DMS79 treated with DMSO at 0.1 percent for 48 hours (cell line): ENCODE data around the gene EDN1.

Experiments
- DNase-seq: peaks from one replicate; lab custom pipeline; 2025; lab: John Stamatoyannopoulos, UW

The EDN1 gene

DNA sequence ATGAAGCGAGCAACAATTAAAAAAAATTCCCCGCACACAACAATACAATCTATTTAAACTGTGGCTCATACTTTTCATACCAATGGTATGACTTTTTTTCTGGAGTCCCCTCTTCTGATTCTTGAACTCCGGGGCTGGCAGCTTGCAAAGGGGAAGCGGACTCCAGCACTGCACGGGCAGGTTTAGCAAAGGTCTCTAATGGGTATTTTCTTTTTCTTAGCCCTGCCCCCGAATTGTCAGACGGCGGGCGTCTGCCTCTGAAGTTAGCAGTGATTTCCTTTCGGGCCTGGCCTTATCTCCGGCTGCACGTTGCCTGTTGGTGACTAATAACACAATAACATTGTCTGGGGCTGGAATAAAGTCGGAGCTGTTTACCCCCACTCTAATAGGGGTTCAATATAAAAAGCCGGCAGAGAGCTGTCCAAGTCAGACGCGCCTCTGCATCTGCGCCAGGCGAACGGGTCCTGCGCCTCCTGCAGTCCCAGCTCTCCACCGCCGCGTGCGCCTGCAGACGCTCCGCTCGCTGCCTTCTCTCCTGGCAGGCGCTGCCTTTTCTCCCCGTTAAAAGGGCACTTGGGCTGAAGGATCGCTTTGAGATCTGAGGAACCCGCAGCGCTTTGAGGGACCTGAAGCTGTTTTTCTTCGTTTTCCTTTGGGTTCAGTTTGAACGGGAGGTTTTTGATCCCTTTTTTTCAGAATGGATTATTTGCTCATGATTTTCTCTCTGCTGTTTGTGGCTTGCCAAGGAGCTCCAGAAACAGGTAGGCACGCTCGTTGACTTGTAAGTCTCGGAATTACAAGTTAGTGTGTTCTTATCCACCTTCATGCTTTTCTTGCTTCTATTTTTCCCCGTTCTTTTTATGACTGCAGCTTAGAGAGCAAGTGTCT lies at the start of gene EDN1:
Gene EDN1 (plus strand): TSS at position 429 of the 888 bp plus-strand sequence. CDS start 269 bp downstream, at position 698.
- peak; percentile 40 for DNase-seq

DNA sequence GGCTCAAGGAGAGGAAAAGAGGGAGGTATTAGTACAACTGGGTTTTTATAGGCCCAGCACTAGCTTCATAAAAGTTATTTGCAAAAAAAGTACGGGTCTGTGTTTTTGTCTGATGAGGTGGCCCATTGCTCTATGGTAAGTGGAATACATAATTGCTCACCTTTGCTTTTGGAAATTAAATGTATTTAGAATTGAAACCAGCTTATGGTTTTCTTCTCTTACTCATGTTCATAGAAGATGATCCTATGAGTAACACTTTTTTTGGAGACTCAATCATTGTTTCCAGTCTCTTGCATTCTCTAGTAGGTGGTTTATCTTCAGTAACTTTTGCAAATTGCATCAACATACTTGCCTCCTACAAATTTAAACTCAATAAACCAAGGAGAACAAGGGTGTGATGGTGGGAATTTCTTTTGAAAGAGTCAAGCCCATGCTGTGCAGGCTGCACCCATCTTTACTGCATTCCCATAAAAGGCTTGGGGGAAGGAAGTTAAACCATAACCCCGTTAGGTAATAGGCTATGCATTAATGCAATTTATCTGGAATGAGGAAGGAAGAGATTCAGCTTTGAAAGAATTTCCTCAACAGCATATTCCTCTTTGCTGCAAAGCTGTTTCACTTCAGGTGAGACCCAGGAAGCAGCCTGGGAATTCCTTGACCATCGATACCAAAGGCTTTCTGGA lies 48.5 kb upstream of the EDN1 start:
- no peak for DNase-seq

DNA sequence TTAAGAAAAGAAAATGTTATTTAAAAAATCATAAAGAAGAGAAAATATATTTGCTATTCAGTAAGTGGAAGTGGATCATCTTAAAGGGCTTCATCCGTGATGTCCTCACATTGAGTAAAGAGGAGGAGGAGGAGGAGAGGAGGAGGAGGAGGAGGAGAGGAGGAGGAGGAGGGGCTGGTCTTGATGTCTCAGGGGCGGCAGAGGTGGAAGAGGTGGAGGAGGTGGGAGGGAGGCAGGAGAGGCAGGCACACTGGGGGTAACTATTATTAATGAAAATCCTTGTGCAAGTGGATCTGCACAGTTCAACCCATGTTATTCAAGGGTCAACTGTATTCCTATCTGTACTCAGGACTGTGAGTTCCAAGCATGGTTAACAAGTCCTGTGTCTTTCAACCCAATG lies 47.0 kb upstream of the EDN1 start:
- no peak for DNase-seq

DNA sequence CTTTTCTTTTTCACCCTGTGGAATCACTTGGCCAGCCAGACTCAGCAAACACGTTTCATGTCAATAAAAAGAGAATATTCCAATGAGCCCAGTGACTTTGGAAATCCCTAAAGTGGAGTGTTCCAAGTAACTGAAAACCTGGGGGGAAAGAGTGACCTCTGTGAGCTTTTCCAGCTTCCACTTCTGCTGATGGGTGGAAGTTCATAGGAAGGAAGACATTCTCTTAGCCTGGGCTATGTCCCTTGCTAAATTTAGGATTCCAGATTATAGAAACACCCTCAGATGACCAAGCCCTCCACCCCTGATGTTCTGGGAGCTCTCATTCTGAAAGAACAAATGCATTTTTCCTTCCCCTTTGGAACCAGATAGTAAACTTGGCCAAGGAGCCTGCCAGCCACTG lies 44.8 kb upstream of the EDN1 start:
- no peak for DNase-seq

DNA sequence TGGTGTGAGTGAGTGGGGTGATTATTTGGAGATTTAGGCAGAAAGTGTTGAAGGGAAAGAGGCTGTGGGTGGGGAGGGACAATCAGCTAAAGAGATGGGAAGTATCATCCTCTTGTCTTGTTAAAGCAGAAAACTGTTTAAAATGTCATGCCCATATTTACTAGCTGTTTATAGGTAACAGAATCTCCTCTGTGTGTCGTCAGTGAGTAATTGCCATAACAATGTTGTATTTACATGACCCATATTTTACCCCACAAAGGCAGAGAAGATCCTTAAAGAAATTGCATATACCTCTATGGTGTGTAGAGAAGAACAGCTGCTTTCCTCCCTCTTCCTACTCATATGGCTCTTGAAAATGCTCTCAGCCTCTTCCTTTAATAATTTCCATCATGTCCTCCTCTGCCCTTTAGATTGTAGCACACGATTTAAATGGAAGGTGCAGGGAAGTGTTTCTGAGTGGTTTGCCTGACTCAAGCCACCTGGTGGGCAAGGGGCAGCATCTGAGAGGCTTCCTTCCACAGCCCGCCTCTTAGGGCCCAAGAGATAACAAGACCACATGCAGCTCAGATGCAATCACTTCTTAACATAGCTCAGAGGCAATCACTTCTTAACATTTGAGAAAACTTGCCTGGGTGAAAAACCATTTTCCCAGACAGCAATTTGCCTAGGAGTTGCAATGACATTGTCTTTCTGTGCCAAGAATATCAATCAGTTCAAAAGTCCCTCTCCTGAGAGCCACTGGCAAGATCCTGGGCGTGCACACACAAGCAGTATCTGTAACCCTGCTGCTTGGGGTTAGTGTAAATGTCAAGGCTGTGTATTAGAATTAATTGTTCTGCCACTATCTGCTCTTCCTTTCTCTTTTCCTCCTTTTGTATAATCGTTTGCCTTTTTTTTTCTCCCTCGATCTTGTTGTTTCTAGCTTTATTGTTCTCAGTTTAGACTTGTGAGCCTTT lies 44.1 kb upstream of the EDN1 start:
- no peak for DNase-seq

DNA sequence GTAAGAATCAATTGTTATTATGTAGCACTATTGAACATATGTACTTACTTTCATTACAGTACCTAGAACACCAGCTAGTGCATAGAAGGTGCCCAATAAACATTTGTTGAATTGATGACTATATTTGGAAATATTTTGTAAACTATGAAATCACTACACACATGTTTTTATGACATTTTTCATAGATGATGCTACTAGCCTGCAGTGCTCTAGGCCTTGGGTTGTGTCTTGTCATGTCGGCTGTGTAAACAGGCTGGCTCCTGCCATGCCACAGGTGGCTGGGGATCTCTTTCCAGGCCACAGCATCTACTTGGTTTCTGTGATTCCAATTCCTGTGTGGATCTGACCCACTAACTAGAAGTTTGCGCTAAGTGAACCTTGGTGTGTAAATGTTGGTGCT lies 43.3 kb upstream of the EDN1 start:
- DNase-seq: no peak

DNA sequence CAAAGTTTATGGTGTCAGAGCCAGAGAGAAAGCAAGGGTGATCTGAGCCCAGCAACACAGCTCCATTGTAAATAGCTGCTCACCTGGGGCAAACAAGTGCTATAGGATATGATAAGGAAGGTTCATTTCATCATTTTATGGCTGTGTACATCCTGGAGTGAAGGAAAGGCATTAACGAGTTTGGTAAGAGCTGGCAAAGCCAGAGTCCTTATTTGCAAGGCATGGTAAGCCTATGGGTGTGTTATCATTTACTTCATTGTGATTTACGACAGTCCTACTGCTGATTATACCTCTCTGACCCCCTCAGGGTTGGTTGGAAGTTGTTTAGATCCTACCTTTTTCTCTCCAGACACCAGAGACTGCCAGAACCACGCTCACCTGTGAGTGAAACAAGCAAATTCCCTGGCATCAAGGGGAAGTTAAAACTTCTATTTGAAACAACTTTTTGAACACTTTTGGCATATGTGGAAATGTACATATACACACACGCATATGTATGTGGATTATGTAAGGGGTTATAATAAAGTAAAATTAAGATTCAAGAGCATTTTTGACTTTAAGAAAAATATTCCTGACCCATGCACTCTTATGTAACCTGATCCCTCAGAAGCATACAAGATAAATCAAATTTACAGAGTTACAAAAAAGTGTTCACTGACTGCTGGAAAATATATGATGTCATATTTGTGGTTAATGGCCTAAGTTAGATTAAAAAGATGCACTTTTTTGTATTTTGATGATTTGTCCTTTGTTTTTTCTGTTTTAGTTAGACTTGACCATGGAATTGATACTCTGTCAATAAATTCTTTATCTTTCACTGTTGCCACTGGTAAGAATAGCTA lies 40.4 kb upstream of the EDN1 start:
- no peak for DNase-seq

DNA sequence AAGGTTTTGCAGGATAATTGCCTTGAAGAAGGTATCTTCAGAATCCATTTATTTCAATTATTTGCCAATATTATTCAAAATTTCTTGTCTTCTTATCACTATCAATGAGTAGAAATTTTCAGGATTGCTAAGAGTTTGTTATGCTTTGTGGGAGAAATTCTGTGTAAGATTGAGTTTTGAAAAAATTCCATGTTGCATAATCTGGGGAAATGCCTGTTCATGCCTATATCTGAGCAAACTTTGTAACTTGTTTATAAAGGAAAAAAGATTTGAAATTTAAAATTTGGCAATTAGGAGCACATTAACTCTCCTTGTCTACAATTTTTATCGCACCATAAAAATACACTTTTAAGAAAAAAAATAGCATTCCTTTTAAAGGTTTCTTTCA lies 39.8 kb upstream of the EDN1 start:
- DNase-seq: no peak

DNA sequence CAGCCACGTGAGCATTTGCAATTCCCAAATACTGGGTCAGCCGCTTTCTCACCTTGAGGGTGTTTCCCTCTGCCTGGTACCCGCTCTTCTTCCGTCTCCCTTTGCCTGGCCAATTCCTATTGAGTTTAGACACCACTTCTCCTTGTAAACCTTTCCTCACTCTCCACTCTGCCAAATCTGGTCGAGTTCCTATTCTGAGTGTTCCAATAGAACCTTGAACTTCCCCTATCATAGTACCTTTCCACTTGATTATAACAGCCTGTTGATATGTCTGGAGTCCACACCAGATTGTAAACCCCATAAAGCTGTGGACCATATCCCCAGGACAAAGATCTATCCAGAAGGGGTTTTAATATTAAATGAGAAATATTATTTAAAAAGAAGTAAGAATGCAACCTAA lies 36.0 kb upstream of the EDN1 start:
- DNase-seq: no peak

DNA sequence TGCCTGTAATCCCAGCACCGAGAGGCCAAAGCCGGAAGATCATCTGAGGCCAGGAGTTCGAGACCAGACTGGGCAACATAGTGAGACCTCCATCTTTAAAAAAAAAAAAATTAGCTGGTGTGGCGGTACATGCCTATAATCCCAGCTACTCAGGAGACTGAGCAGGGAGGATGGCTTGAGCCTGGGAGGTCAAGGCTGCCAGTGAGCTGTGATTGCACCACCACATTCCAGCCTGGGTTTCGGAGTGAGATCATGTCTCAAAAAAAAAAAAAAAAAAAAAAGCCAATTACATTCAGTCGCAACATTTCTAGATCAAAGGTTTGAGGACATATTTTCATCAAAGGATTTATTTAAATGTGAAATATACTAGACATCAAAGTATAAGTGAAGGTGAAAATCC lies 32.0 kb upstream of the EDN1 start:
- DNase-seq: no peak

DNA sequence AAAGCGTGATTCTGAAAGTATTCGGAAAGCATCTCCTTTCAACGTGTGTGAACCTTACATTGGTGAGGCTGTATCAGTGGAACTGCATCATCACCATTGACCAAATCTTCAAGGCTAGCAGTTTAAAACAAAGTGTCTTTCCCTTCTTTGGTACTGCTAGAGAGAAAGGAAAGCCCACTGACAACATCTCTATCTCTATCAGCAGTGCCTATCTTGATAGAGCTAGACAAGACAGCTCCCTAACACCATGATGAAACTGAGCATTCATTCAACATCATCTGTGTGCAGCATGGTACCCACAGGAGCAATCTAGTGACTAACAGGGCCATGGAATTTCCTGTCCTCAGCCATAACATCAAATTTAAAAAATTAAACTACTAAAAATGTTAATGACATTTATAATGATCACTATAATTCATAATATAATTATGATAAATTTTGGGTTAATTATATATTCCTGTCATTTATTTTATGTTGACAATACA lies 31.5 kb upstream of the EDN1 start:
- DNase-seq: no peak

DNA sequence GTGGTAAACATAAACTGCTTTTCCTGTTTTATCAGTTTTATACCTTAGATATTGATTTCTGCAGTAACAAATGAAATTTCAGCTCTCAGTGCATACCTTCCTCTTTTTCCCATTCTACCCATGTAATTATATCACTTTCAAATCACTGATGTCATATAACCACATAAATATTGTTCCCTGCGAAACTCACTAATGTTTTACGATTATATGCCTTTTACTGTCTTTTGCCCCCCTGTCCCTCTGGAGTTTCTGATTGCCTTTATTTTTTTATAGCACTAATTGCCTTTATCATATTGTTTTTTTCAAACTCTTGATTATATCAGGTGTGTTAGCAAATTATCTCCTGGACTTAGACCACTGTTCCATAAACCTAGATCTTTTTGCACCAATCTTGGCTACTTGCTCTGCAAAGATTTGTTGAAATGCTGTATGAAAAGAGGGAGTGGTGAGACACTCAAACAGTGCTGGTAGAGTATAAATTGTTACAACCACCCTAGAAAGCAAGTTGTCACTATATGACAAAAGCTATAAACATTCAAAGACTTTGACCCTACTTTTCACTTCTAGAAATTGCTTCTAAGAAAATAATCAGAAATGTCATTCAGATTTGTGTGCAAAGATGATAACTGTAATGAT lies 29.6 kb upstream of the EDN1 start:
- DNase-seq: no peak

DNA sequence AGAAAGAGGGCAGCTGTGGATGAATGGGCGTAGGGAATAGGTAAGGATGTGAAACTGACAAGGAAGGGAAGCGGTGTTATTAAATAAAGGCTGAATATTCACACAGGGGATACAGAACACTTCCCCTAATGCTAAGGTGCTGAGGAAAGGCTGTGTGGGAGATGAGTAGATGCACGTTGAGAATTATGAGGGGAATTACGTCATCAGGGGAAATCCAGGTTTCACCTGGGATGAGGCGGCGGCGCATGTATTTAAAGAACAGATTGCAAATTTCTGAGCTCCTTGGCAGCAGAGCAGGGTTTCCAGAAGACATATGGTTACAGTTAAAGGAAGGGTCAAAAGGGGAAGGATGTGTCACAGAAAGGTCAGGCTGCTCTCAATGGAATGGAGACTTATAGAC lies 28.7 kb upstream of the EDN1 start:
- DNase-seq: no peak

DNA sequence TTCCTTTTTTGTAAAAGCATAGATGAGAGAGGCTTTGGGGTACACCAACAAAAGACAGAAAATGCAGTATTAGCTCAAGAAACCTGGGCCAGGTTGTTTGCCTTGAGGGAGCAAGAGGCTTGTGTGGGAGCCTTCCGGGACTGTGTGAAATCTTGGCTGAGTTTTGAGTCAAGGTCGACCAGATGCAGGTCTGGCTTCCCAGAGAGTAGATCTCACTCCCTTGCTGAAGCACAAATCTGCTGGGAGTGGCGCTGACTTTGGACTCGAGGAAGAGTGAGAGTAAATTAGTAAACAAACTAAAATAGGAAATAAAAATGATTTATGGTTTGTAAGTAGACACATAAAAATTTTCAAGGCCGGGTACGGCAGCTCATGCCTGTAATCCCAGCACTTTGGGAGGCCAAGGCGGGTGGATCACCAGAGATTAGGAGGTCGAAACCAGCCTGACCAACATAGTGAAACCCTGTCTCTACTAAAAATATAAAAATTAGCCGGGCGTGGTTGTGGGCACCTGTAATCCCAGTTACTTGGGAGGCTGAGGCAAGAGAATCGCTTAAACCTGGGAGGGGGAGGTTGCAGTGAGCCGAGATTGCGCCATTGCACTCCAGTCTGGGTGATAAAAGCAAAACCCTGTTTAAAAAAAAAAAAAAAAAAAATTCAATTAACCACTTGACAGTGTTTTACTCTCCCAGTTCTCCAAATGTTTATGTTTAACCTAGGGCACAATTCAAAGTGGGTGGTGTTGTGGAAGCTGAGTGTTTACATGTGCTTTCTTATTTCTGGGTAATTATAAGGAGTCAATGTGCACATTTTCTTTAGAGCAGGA lies 27.7 kb upstream of the EDN1 start:
- DNase-seq: no peak

DNA sequence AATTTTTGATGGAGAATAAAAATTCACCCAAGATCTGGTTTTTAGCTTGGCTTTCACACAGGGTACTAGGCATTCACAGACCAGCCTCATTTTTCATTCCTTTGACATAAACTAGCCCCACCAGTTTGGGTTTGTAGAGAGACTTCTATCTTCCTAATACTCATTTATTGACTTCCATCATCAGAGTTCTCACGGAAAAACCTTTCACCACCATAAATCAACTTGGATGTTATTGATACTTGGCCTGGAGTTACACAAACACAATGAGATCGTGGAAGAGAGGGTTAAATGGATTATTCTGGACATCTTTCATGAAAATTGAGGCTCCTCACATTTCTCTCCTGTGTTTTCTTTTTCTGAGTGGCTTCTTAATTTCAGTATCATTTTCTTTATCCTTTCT lies 26.8 kb upstream of the EDN1 start:
- no peak for DNase-seq

DNA sequence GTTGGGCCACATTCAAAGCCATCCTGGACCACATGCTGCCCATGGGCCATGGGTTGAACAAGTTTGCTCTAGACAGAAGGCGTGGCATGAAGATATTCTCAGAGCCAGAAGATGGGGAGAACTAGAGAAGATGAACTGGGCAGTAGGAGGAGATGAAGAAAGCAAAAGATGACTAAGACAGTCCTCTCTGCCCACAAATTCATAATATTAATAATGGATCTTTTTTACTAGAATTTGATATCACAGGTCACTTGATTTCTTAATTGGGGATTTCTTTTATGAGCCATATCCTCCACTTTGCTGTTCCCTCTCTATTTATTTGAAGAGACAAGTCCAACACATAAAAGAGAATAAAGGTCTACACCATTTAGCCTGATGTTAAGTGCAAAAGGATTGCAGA lies 25.5 kb upstream of the EDN1 start:
- no peak for DNase-seq

DNA sequence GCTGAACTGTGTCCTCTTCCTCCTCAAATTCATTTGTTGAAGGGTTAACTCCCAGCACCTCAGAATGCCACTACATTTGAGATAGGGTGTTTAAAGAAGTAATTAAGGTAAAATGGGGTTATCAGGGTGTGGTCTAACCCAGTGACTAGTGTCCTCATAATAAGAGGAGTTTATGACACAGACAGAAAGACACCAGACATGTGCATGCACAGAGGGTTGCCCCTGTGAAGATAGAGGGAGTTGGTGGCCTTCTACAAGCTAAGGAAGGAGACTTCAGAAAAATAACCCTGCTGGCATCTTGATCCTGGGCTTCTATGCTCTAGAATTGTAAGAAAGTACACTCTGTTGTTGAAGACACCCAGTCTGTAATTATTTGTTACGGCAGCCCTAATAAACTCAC lies 24.9 kb upstream of the EDN1 start:
- DNase-seq: no peak

DNA sequence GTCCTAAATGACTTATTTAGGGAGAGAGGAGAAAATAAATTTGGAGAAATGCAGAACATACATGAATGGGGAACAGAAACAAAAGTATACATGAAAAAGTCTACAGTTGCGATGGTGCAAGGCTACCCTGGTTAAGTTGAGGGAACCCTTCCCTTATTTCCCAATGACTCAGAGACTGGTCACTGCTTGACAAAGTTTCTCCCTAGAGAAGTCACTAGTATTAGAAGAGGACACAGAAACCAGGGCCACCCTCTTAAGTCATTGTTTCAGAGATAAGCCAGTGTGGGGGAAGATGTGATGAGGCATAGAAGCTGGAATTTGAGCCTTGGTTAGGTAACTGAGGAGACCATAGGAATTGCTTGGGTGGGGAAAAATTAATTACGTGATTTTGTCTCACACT lies 24.4 kb upstream of the EDN1 start:
- no peak for DNase-seq

DNA sequence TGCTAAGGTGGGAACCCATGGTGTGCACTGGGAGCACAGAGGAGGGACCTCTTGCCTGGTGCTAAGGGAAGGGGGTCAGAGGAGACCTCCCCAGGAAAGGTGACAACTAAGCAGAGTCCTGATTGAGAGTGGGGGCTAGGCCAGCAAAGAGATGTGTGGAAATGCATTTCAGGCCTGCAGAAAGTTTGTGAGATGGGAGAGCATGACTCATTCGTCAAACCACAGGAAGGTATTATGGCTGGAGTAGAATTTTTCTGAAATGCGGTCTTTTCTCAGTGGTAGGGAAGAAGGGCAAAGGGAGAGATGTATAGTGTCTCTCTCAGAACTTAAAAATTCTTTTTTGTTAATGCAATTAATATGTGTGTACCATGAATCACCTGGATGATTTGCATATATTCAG lies 23.6 kb upstream of the EDN1 start:
- no peak for DNase-seq

DNA sequence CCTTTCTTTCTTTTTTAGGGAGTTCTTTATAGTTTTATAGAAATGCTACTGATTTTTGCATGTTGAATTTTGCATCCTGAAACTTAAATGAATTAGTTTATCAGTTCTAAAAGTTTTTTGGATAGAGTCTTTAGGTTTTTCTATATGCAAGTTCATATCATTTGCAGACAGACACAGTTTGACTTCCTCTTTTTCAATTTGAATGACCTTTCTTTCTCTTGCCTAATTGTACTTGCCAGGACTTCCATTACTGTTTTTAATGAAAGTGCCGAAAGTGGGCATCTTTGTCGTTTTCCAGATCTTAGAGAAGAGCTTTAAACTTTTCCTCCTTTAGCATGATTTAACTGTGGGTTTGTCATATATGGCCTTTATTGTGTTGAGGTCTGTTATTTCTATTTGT lies 21.1 kb upstream of the EDN1 start:
- DNase-seq: no peak
